GM19372 (cell line): ENCODE data around the gene ARHGEF39.
A peak's percentile ranks its signal among the peaks of the same experiment; 100 is the strongest.
"Not testable (repeated sequence)": the region's sequence is repeated elsewhere in the genome, so short reads cannot be mapped to it uniquely, and the experiment has no call there.

Source experiments
- ATAC-seq: cut with Tn5 transposase; IDR thresholded peaks from one replicate; pipeline ENCODE4 v1.9.1; 2021; ENCODE audit warnings: mild to moderate bottlenecking, low read depth, moderate library complexity; ENCODE audit not compliant: unreplicated experiment

ARHGEF39 gene

GRCh38 chr9:35653611-35654010 is 11.4 kb downstream of the ARHGEF39 start:
- no peak for ATAC-seq

DNA sequence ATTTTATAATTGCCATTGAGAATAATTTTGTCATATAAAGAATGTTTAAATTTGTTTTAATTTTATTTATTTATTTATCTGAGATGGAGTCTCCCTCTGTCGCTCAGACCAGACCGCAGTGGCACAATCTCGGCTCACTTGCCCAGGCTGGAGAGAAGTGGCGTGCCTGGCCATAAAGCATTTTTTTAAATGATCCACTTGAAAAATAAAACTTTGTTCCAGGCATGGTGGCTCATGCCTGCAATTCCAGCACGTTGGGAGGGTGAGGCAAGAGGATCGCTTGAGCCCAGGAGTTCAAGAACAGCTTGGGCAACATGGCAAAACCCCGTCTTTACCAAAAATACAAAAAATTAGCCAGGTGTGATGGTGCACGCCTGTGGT is 12.2 kb downstream of the ARHGEF39 start:
- no peak for ATAC-seq

DNA sequence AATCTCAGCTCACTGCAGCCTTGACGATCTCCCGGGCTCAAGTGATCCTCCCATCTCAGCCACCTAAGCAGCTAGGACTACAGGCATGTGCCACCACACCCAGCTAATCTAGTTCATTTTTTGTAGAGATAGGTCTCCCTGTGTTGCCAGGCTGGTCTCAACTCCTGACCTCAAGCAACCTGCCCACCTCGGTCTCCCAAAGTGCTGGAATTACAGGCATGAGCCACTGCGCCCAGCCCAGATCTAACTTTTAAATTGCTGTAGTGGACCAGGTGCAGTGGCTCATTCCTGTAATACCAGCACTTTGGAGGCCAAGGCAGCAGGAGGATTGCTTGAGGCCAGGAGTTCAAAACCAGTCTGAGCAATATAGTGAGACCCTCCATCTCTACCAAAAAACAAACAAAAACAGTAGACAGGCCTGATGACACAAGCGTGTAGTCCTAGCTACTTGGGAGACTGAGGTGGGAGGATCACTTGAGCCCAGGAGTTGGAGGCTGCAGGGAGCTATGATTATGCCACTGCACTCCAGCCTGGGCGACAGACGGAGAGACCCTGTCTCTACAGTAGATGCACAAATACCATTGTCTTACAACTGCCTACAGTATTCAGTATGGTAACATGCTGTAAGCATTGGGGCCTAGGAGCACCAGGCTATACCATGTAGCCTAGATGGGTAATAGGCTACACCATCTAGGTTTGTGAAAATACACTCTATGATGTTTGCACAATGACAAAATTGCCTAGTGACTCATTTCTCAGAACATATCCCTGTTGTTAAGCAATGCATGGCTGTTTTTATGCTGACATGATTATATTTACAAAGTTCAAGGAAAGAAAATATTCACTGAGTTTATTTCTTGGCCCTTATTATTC is 12.8 kb downstream of the ARHGEF39 start:
- ATAC-seq = no peak

DNA sequence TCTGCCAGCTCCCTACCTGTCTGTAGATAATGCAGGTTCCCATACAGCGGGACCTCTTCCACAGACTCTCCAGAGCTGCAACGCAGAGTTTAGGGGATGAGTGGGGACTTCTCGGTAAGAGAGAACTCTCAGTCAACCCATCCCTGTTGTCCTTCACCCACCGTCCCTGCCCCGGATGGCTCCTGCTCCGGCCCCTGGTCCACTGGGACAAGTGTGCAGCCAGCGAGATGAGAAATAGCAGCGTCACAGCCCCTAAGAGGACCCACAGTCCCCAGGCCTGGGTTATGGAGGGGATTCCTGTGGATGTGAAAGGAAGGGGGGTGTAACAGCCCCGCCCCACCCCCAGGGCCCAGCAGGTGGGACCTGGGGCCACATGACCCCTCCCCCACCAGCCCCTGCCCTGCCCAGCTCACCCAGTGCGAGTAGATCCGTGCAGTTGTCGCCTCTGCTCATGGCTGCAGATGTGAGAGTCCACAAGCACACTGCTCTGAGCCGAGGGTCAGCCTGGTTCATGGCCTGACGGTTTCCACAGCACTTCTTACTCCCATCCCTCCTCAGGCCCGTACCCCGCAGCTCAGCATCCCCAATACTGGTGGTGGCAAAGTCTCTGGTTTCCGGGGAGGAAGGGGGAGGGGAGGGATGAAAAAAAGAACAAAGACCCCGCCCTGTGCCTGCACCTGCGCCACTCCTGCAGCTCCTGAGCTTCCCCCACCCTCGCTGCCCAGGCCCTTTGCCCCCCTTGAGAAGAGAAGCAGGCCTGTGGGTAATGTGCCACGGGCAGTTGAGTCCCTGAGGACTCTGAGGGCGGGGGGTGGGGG is 14.4 kb downstream of the ARHGEF39 start, which contains the start of gene SIT1:
Gene SIT1, minus strand, starts transcription at position 591 of the 818 bp plus-strand sequence. Its CDS starts 78 bp downstream, at position 513.
- no peak for ATAC-seq

- no peak for ATAC-seq
Measured at GRCh38 chr9:35649431-35650340, 15.3 kb downstream of the ARHGEF39 start.

DNA sequence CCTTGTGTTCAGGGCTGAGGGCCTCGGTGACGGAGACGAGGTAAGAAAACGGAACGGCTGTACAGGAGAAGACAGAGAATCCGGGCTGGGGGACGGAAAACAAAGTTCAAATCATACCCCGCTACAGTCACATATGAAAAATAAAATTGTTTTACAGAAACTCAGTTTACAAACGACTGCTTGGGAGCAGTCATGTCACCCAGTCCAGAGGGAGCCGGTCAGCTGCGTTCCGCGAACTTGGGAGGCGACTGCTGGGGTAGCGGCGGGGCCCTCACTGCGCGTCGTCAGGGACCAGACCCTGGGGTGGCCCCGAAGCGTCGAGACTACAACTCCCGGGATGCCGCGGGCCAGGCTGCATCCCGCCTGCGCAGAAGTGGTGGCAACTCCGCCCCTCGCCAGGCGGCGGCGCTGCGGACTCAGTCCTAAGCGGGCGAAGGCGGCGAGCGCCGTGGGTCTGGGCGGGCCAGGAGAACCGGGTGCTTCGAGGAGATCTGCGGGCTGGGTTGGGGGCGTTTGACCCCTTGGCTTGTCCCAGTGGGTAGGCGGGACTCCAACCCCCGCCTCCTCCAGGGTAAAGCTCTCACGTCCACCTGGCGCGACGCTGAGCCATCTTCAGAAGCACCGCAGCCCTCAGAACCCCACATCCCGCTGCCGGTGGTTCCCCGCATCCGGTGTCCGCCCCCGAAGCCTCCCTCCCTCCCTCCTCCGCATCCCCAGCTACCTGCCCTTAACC is 18.3 kb downstream of the ARHGEF39 start:
- peak; percentile 84 for ATAC-seq

DNA sequence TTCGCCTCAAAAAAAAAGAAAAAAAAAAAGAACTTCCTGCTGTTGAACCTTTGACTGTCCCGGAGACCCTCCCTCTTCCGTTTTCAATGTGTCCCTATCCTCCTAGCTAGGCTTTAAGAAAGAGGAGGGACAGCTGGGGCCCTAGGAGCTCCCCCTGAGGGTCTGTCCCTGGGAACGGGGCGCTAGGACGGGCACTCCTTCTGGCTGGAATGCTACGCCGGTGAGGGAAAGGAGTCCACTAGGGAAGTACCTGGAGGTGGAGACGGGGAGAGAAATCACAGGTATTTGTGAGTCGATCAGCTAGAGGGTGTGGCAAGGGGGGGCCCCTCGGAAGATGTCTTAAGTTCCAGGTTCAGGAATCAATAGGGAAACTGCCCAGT is 18.9 kb downstream of the ARHGEF39 start:
- no peak for ATAC-seq

DNA sequence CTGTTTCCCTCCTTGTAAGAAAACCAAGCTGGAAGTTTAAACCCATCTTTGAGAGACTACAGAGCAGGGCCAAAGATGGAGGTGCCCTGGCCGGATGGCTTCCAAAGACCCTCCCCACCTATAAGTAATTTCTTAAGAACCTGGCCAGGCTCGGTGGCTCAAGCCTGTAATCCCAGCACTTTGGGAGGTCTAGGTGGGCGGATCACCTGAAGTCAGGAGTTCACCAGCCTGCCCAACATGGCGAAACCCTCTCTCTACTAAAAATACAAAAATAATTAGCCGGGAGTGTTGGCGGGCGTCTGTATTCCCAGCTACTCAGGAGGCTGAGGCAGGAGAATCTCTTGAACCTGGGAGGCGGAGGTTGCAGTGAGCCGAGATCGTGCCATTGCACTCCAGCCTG is 19.3 kb downstream of the ARHGEF39 start:
- not testable (repeated sequence) for ATAC-seq

GRCh38 chr9:35643046-35643445 is 21.9 kb downstream of the ARHGEF39 start:
- no peak for ATAC-seq

GRCh38 chr9:35641478-35641877 is 23.5 kb downstream of the ARHGEF39 start:
- ATAC-seq = not testable (repeated sequence)

GRCh38 chr9:35640431-35640830 is 24.6 kb downstream of the ARHGEF39 start:
- not testable (repeated sequence) for ATAC-seq

GRCh38 chr9:35639631-35640030 is 25.4 kb downstream of the ARHGEF39 start:
- no peak for ATAC-seq

DNA sequence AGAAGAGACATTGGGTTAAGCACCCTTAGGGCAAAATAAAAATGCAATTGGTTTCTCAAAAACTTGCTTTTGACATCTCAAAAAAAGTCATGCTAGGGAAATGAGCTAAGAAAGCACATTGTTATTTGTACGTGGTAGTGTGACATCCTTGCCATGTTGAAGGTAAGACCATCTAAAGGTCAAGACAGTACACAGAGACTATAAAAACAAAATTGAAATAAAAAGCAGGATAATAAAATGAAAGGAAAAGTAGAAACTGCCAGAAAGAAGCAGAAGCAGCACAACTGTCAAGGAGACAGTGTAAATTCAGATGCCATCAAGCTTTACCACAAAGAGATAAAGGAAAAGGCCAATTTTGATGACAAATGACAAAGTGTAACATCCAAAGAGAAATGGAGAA is 25.8 kb downstream of the ARHGEF39 start:
- ATAC-seq = not testable (repeated sequence)

DNA sequence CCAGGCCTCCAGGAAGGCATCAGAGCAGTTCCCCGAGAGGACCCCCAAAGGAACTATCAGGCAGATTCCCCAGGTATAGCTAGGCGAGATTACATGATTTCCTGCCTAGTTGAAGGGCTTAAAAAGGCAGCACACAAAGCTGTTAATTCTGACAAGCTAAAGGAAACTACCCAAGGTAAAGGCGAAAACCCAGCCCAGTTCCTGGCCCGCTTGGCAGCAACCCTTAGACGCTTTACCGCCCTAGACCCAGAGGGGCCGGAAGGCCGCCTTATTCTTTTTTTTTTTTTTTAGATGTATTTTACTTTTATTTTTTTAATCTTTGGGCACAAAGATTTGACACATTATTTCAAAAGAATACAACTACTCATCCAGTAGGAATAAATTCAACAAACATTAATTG is 26.2 kb downstream of the ARHGEF39 start:
- ATAC-seq = not testable (repeated sequence)

GRCh38 chr9:35637427-35637955 is 27.5 kb downstream of the ARHGEF39 start:
- not testable (repeated sequence) for ATAC-seq

- ATAC-seq = not testable (repeated sequence)
Measured at GRCh38 chr9:35636877-35637246, 28.1 kb downstream of the ARHGEF39 start.

DNA sequence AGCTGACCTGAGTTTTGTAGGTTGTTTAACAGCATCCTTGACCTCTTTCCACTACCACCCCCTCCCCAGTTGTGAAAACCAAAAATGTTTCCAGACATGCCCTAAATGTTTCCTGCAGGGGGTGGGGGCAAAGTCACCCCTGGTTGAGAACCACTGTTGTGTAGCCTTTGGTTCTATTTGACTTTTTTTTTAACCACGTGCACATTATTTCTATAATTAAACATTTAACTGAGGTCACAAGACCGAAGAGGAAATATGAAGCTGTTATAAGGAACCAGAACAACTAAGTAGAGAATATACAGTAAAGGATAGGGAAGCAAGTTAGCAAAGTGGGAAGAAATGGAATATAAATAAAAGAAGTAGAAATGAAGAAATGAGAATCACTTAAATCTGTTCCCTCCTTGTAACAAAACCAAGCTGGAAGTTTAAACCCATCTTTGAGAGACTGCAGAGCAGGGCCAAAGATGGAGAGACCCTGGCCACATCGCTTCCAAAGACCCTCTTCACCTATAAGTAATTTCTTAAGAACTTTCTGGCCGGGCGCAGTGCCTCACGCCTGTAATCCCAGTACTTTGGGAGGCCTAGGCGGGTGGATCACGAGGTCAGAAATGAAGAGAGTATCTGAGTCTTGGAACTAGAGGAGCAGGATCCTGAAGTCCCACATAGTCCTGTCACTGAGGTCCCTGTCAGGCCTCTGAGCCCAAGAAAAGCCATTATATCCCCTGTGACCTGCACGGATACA is 28.7 kb downstream of the ARHGEF39 start:
- no peak for ATAC-seq

DNA sequence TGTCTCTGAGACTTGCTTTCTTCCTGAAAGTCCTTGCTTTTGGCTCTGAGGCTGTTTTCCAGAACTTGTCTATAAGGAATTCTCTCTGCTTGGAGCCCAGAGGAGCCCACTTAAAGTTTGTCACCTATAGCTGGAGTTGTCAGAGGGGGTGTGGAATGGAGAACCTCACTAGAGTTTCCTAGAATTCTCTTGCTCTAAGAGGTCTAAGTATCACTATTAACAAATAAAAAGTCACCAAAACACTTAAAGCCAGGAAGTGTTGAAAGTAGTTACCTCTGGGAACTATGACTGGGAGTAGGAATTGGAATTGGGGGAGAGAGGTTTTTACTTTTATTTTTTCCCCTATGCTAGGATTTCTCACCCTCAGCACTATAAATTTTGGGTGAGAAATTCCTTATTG is 29.3 kb downstream of the ARHGEF39 start:
- no peak for ATAC-seq

DNA sequence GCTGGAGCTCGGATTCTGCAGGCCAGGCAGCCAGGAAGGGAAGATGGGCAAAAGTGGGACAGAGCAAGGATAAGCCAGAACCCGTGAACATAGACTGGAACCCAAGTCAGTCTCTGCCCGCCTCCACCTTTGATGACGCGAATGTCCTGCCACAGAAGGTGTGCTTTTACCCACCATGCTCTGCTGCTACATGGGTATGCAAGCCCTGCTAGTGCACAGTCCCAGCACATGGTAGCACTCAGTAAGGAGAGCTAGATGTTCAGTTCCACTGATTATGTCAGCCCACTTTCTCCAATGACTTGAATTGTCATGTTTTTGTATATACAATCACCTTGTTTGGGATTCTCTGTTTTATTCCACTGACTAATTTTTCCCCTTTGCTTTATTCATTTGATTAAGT is 35.4 kb downstream of the ARHGEF39 start:
- ATAC-seq = no peak
